Measurements from ENCODE around the gene LEF1. TPM values are rescaled to one million over a fixed set of nuclear protein-coding genes. Genes with fewer than 3 reads are reported as not detected.
A peak's percentile ranks its signal among the peaks of the same experiment; 100 is the strongest.
"Not testable (repeated sequence)": the region's sequence is repeated elsewhere in the genome, so short reads cannot be mapped to it uniquely, and the experiment has no call there.

Gene LEF1
- total RNA-seq, 1 donor from 2014 or later: 16.6 TPM

DNA sequence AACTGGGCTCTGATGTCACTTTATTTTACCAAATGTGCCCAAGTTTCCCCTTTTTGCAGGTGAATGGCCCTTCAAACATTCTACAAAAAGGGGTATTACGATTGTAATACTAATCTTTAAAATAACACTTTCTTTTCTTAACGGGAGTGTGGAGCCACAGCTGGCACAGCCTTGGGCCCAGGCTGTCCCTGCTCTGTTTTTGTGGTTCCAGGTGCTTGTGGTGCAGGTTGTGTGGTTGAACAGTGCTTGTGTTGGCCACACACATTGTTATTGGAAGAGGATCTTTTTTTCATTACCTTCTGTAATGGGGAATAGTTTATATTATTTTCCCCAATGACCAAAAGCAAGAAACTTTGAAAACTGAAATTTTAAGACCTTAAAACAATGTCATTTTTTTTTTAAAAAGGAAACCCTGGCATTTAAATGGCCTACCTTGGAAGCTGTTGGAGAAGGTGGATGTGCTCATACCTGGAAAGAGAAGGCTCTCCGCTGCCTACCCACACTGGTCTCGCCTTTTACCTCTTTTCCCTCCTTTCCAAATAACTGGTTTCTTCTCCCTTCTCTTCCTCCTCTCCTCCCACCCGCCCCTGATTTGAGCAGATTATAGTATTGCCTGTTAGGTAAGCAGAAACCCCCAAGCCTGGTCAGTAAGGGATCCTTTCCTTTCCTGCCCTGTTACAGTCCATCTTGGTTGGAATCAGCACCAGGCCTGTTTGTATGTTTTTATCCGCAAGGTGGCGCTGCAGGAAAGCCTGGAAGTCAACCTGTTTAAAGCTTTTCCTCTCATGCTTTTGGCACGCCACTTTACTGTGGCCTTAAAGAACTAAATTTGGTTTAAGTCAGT, 150.5 kb downstream of the LEF1 start:
- Histone ChIP-seq H3K9me3 (ENCODE audit: insufficient read depth, low read depth, low read length) (no peaks in the 10 kb centered on the region), H3K4me2 (ENCODE audit: low read length) (no peak overlapping the region), H3K79me2 (ENCODE audit: insufficient read depth, low read length) (no peaks in the 10 kb centered on the region), H2AFZ (ENCODE audit: low read depth, low read length) (no peak overlapping the region), H3K4me3 (ENCODE audit: insufficient read depth, low read depth, low read length) (no peak overlapping the region), H3K27me3 (ENCODE audit: insufficient read depth, low read length) (no peaks in the 10 kb centered on the region), H3K27ac (ENCODE audit: low read depth, low read length) (no peak overlapping the region), H4K20me1 (ENCODE audit: insufficient read depth, low read length) (no peaks in the 10 kb centered on the region), H3K9ac (ENCODE audit: low read length) (no peak overlapping the region), H3K4me1 (ENCODE audit: insufficient read depth, low read length) (no peaks in the 10 kb centered on the region), H3K36me3 (ENCODE audit: insufficient read depth, low read length) (peaks cover 4% of the 10 kb centered on the region)
- FAIRE-seq (peak; percentile 37), DNase-seq (ENCODE audit: low read depth) (peak; percentile 45)
- Mint-ChIP-seq H3K27ac (ENCODE audit: unreplicated experiment) (no peak overlapping the region), H3K9me3 (ENCODE audit: unreplicated experiment) (no peaks in the 10 kb centered on the region), H3K4me1 (ENCODE audit: low read depth, unreplicated experiment) (no peaks in the 10 kb centered on the region), H3K27me3 (ENCODE audit: low read depth, unreplicated experiment) (no peaks in the 10 kb centered on the region), H3K36me3 (ENCODE audit: low read depth, unreplicated experiment) (peaks cover 7% of the 10 kb centered on the region), H3K4me3 (ENCODE audit: unreplicated experiment) (no peak overlapping the region)
- TF ChIP-seq EZH2 (IDR thresholded peaks at IDR 0.05; ENCODE audit: insufficient read depth, low read length): no peak
- TF ChIP-seq, protein P1, sequence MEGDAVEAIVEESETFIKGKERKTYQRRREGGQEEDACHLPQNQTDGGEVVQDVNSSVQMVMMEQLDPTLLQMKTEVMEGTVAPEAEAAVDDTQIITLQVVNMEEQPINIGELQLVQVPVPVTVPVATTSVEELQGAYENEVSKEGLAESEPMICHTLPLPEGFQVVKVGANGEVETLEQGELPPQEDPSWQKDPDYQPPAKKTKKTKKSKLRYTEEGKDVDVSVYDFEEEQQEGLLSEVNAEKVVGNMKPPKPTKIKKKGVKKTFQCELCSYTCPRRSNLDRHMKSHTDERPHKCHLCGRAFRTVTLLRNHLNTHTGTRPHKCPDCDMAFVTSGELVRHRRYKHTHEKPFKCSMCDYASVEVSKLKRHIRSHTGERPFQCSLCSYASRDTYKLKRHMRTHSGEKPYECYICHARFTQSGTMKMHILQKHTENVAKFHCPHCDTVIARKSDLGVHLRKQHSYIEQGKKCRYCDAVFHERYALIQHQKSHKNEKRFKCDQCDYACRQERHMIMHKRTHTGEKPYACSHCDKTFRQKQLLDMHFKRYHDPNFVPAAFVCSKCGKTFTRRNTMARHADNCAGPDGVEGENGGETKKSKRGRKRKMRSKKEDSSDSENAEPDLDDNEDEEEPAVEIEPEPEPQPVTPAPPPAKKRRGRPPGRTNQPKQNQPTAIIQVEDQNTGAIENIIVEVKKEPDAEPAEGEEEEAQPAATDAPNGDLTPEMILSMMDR (IDR thresholded peaks at IDR 0.05; ENCODE audit: insufficient read depth, low read depth, low read length): peak; percentile 86

GRCh38 chr4:108013955-108014354, 154.8 kb downstream of the LEF1 start:
- H3K36me3 ChIP-seq (ENCODE audit: insufficient read depth, low read length): no peaks in the 10 kb centered on the region
- H4K20me1 ChIP-seq (ENCODE audit: insufficient read depth, low read length): no peaks in the 10 kb centered on the region
- no peak overlapping the region for H3K27ac Mint-ChIP-seq (ENCODE audit: unreplicated experiment)
- no peak for DNase-seq (ENCODE audit: low read depth)
- no peak overlapping the region for H3K9ac ChIP-seq (ENCODE audit: low read length)
- no peaks in the 10 kb centered on the region for H3K9me3 ChIP-seq (ENCODE audit: insufficient read depth, low read depth, low read length)
- TF ChIP-seq, protein P1 (IDR thresholded peaks at IDR 0.05; ENCODE audit: insufficient read depth, low read depth, low read length): no peak
- no peak for TF ChIP-seq EZH2 (IDR thresholded peaks at IDR 0.05; ENCODE audit: insufficient read depth, low read length)
- H3K27me3 Mint-ChIP-seq (ENCODE audit: low read depth, unreplicated experiment): no peaks in the 10 kb centered on the region
- H3K4me1 Mint-ChIP-seq (ENCODE audit: low read depth, unreplicated experiment): peaks cover 7% of the 10 kb centered on the region
- peaks cover 16% of the 10 kb centered on the region for H3K36me3 Mint-ChIP-seq (ENCODE audit: low read depth, unreplicated experiment)
- no peaks in the 10 kb centered on the region for H3K27me3 ChIP-seq (ENCODE audit: insufficient read depth, low read length)
- H3K4me3 ChIP-seq (ENCODE audit: insufficient read depth, low read depth, low read length): no peak overlapping the region
- H3K4me3 Mint-ChIP-seq (ENCODE audit: unreplicated experiment): no peak overlapping the region
- no peak for FAIRE-seq
- no peaks in the 10 kb centered on the region for H3K9me3 Mint-ChIP-seq (ENCODE audit: unreplicated experiment)
- H3K27ac ChIP-seq (ENCODE audit: low read depth, low read length): no peak overlapping the region
- no peak overlapping the region for H3K4me2 ChIP-seq (ENCODE audit: low read length)
- H3K79me2 ChIP-seq (ENCODE audit: insufficient read depth, low read length): no peaks in the 10 kb centered on the region
- no peak overlapping the region for H2AFZ ChIP-seq (ENCODE audit: low read depth, low read length)
- peaks cover 1% of the 10 kb centered on the region for H3K4me1 ChIP-seq (ENCODE audit: insufficient read depth, low read length)

DNA sequence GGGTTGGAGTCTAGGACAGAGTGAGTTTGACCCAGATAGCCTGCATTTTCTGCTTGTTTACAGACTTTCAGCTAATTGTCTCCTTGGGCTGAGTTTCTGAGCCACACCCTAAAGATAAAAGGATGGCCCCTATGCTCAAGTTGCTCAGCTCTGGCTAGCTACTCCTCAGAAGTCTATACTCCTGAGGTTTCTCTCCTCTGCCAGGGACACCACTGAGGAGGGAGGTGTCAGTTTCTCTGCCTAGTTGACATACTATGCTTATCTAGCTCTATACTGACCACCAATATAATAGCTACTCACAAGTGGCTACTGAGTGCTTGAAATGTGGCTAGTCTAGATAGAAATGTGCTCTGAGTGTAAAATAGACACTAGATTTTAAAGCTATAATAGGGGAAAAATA, 155.4 kb downstream of the LEF1 start:
- H3K27ac ChIP-seq (ENCODE audit: low read depth, low read length): no peak overlapping the region
- no peaks in the 10 kb centered on the region for H3K9me3 Mint-ChIP-seq (ENCODE audit: unreplicated experiment)
- no peaks in the 10 kb centered on the region for H3K27me3 ChIP-seq (ENCODE audit: insufficient read depth, low read length)
- peaks cover 16% of the 10 kb centered on the region for H3K36me3 Mint-ChIP-seq (ENCODE audit: low read depth, unreplicated experiment)
- no peak overlapping the region for H3K4me2 ChIP-seq (ENCODE audit: low read length)
- H3K79me2 ChIP-seq (ENCODE audit: insufficient read depth, low read length): no peaks in the 10 kb centered on the region
- H3K4me1 Mint-ChIP-seq (ENCODE audit: low read depth, unreplicated experiment): peaks cover 12% of the 10 kb centered on the region
- H2AFZ ChIP-seq (ENCODE audit: low read depth, low read length): no peak overlapping the region
- no peak for FAIRE-seq
- no peak overlapping the region for H3K4me3 ChIP-seq (ENCODE audit: insufficient read depth, low read depth, low read length)
- H3K4me1 ChIP-seq (ENCODE audit: insufficient read depth, low read length): peaks cover 6% of the 10 kb centered on the region
- H3K9me3 ChIP-seq (ENCODE audit: insufficient read depth, low read depth, low read length): no peaks in the 10 kb centered on the region
- no peaks in the 10 kb centered on the region for H3K27me3 Mint-ChIP-seq (ENCODE audit: low read depth, unreplicated experiment)
- H3K27ac Mint-ChIP-seq (ENCODE audit: unreplicated experiment): no peak overlapping the region
- no peak overlapping the region for H3K4me3 Mint-ChIP-seq (ENCODE audit: unreplicated experiment)
- no peaks in the 10 kb centered on the region for H4K20me1 ChIP-seq (ENCODE audit: insufficient read depth, low read length)
- TF ChIP-seq EZH2 (IDR thresholded peaks at IDR 0.05; ENCODE audit: insufficient read depth, low read length): no peak
- no peak for DNase-seq (ENCODE audit: low read depth)
- H3K36me3 ChIP-seq (ENCODE audit: insufficient read depth, low read length): no peaks in the 10 kb centered on the region
- no peak overlapping the region for H3K9ac ChIP-seq (ENCODE audit: low read length)

GRCh38 chr4:108012382-108012781, 156.3 kb downstream of the LEF1 start:
- not testable (repeated sequence) for H4K20me1 ChIP-seq (ENCODE audit: insufficient read depth, low read length); H3K36me3 ChIP-seq (ENCODE audit: insufficient read depth, low read length); H3K27ac Mint-ChIP-seq (ENCODE audit: unreplicated experiment); H3K4me2 ChIP-seq (ENCODE audit: low read length); FAIRE-seq; H3K27ac ChIP-seq (ENCODE audit: low read depth, low read length); DNase-seq (ENCODE audit: low read depth); H3K4me3 ChIP-seq (ENCODE audit: insufficient read depth, low read depth, low read length); H3K79me2 ChIP-seq (ENCODE audit: insufficient read depth, low read length); H3K4me1 ChIP-seq (ENCODE audit: insufficient read depth, low read length); H3K4me3 Mint-ChIP-seq (ENCODE audit: unreplicated experiment); H2AFZ ChIP-seq (ENCODE audit: low read depth, low read length); H3K9ac ChIP-seq (ENCODE audit: low read length); H3K27me3 Mint-ChIP-seq (ENCODE audit: low read depth, unreplicated experiment); H3K9me3 ChIP-seq (ENCODE audit: insufficient read depth, low read depth, low read length); H3K27me3 ChIP-seq (ENCODE audit: insufficient read depth, low read length); H3K9me3 Mint-ChIP-seq (ENCODE audit: unreplicated experiment)
- peaks cover 16% of the 10 kb centered on the region for H3K36me3 Mint-ChIP-seq (ENCODE audit: low read depth, unreplicated experiment)
- peaks cover 12% of the 10 kb centered on the region for H3K4me1 Mint-ChIP-seq (ENCODE audit: low read depth, unreplicated experiment)
